Calu3 (cell line): ENCODE data around the gene CITED4. TPM values are rescaled to one million over a fixed set of nuclear protein-coding genes. Genes with fewer than 3 reads are reported as not detected.
A peak's percentile ranks its signal among the peaks of the same experiment; 100 is the strongest.

Source experiments
- Bru-seq: library from RNA; stranded (reverse); fragments of 400-500 nt; gene quantifications from one replicate; lab custom pipeline; 2021; lab: Mats Ljungman, UMichigan
- BruChase-seq, 2 experiments: library from RNA; stranded (reverse); fragments of 400-500 nt; gene quantifications; one replicate each; lab custom pipeline; 2021; lab: Mats Ljungman, UMichigan
- BruUV-seq: library from RNA; stranded (reverse); fragments of 400-500 nt; replicated peaks from 2 replicates; lab custom pipeline; 2021; lab: Mats Ljungman, UMichigan
- CTCF ChIA-PET: fragments of 300-600 bp; sonication (Branson Sonifier 250); formaldehyde crosslinking; loops from one replicate; lab custom pipeline; 2022; ENCODE audit warnings: antibody characterized with exemption; lab: Charles Lee
- DNase-seq: peaks from one replicate; pipeline ENCODE4 v3.0.0; 2022
- H3K27ac Mint-ChIP-seq: one replicate; pipeline ENCODE4 v1.8.0; 2022; ENCODE audit warnings: mixed read lengths; ENCODE audit not compliant: unreplicated experiment
- H3K27me3 Mint-ChIP-seq: one replicate; pipeline ENCODE4 v1.8.0; 2022; ENCODE audit warnings: mixed read lengths; ENCODE audit not compliant: unreplicated experiment
- H3K36me3 Mint-ChIP-seq: one replicate; pipeline ENCODE4 v1.8.0; 2022; ENCODE audit warnings: mild to moderate bottlenecking, moderate library complexity, mixed read lengths; ENCODE audit not compliant: insufficient read depth, unreplicated experiment
- H3K4me1 Mint-ChIP-seq: one replicate; pipeline ENCODE4 v1.8.0; 2022; ENCODE audit warnings: mild to moderate bottlenecking, low read depth, mixed read lengths; ENCODE audit not compliant: unreplicated experiment
- H3K4me3 Mint-ChIP-seq: one replicate; pipeline ENCODE4 v1.8.0; 2022; ENCODE audit warnings: mild to moderate bottlenecking, low read depth, moderate library complexity, mixed read lengths; ENCODE audit not compliant: unreplicated experiment
- H3K9me3 Mint-ChIP-seq: one replicate; pipeline ENCODE4 v1.8.0; 2022; ENCODE audit warnings: low read depth, mixed read lengths; ENCODE audit not compliant: unreplicated experiment
- CTCF ChIP-seq: fragments of 200-600 bp; IDR thresholded peaks from one replicate; pipeline ENCODE4 v1.8.0; 2022; ENCODE audit warnings: antibody characterized with exemption; ENCODE audit not compliant: unreplicated experiment
- intact Hi-C: fragments of 100-400 bp; cut with micrococcal nuclease; formaldehyde crosslinking; loops from one replicate; pipeline ENCODE4 v1.10.0; 2022; ENCODE audit not compliant: unreplicated experiment
- long read RNA-seq: library from polyadenylated mRNA; stranded (forward); transcript quantifications from one replicate; pipeline ENCODE4 v2.0.0, GENCODE V29; 2022
- total RNA-seq: library from RNA; stranded (reverse); gene quantifications from 2 replicates; pipeline ENCODE4 v1.2.3, GENCODE V29; 2022

Gene CITED4
- 81.2 and 85.2 TPM in 2 replicates for total RNA-seq
- Bru-seq, nascent RNA = percentile 77 among the genes with signal in this experiment
- percentile 77 among the genes with signal in this experiment for BruChase-seq, experiment 1, labeled RNA remaining after a 6-hour chase
- BruChase-seq, experiment 2, labeled RNA remaining after a 2-hour chase = percentile 94 among the genes with signal in this experiment
- long read RNA-seq, transcript CITED4-201 (1 exons, 1,316 nt) = major isoform, 260 of 260 reads
- long read RNA-seq, partial matches to known transcripts = 0 of 260 reads
- long read RNA-seq, other reads (novel, unspliced or antisense) = 0 of 260 reads

- H3K9me3 Mint-ChIP-seq = no peaks in the 10 kb centered on the region
- H3K36me3 Mint-ChIP-seq = peaks cover 27% of the 10 kb centered on the region
- H3K27ac Mint-ChIP-seq = peak within 1 kb of the TSS; percentile 95
- H3K4me3 Mint-ChIP-seq = peak within 1 kb of the TSS; percentile 91
- intact Hi-C loops = loop anchor here (1.0 kb wide), 2 partner anchors 36 to 87 kb away; no protein-coding TSS in a partner anchor
- H3K4me1 Mint-ChIP-seq = peaks cover 47% of the 10 kb centered on the region
- CTCF ChIA-PET = interaction anchor here (0.6 to 3.5 kb wide), 20 partner anchors 9 to 141 kb away, joined by 3 to 82 read pairs (median 4); no protein-coding TSS in a partner anchor
- TSS peak; percentile 91 for BruUV-seq
- peak; percentile 57 for TF ChIP-seq CTCF
- H3K27me3 Mint-ChIP-seq = peaks cover 18% of the 10 kb centered on the region
- peak; percentile 97 for DNase-seq
Measured at GRCh38 chr1:40862008-40862863, at the start of gene CITED4. CITED4 (minus strand) TSS chr1:40862363; CDS start chr1:40862127, 236 bp downstream.

- no peak for TF ChIP-seq CTCF
- no peak for DNase-seq
Measured at GRCh38 chr1:40911105-40911504, 48.9 kb upstream of the CITED4 start.

GRCh38 chr1:40909281-40909680 lies 47.1 kb upstream of the CITED4 start:
- Mint-ChIP-seq H3K36me3 (no peaks in the 10 kb centered on the region), H3K4me3 (no peak overlapping the region), H3K4me1 (peaks cover 33% of the 10 kb centered on the region), H3K9me3 (no peaks in the 10 kb centered on the region), H3K27me3 (no peaks in the 10 kb centered on the region), H3K27ac (no peak overlapping the region)
- DNase-seq = no peak
- no TSS peak for BruUV-seq
- CTCF ChIA-PET = no interaction called here
- TF ChIP-seq CTCF = no peak
- intact Hi-C loops = no loop called here

More at GRCh38 chr1:40911105-40911504, 48.9 kb upstream of the CITED4 start:
- H3K4me3 Mint-ChIP-seq = no peak overlapping the region
- no peaks in the 10 kb centered on the region for H3K9me3 Mint-ChIP-seq
- no peak overlapping the region for H3K27ac Mint-ChIP-seq
- no peaks in the 10 kb centered on the region for H3K27me3 Mint-ChIP-seq
- no TSS peak for BruUV-seq
- H3K4me1 Mint-ChIP-seq = peaks cover 44% of the 10 kb centered on the region
- CTCF ChIA-PET = interaction anchor here (0.6 kb wide), 1 partner anchor 38 kb away, joined by 4 read pairs; no protein-coding TSS in a partner anchor
- intact Hi-C loops = no loop called here
- peaks cover 5% of the 10 kb centered on the region for H3K36me3 Mint-ChIP-seq

GRCh38 chr1:40908350-40908749 lies 46.2 kb upstream of the CITED4 start:
- Mint-ChIP-seq H3K36me3 (no peaks in the 10 kb centered on the region), H3K27me3 (no peaks in the 10 kb centered on the region), H3K4me1 (peaks cover 38% of the 10 kb centered on the region), H3K9me3 (no peaks in the 10 kb centered on the region), H3K4me3 (no peak overlapping the region), H3K27ac (no peak overlapping the region)
- no peak for DNase-seq
- CTCF ChIA-PET = no interaction called here
- BruUV-seq = no TSS peak
- TF ChIP-seq CTCF = no peak
- intact Hi-C loops = no loop called here
